Naive B cell (primary cell): ENCODE results near the gene IFITM2. TPM values are rescaled to one million over a fixed set of nuclear protein-coding genes. Genes with fewer than 3 reads are reported as not detected.

Source experiments
- ATAC-seq, 2 donors: fragments of 150-1000 bp; cut with Tn5 transposase; 2 replicates each; pipeline ENCODE4 v1.10.0; 2021; ENCODE audit warnings: low read depth in 2 of 2, mild to moderate bottlenecking in 2 of 2, moderate library complexity in 2 of 2
- DNase-seq: peaks from one replicate; pipeline ENCODE4 v3.0.0; 2022
- H3K27ac Mint-ChIP-seq, 6 donors: one replicate each; pipeline ENCODE4 v1.8.0; 2020 to 2022; ENCODE audit warnings: mild to moderate bottlenecking in 6 of 6, mixed read lengths in 6 of 6, moderate library complexity in 5 of 6, inconsistent platforms in 2 of 6
- H3K27me3 Mint-ChIP-seq, 3 donors: one replicate each; pipeline ENCODE4 v1.8.0; 2021 to 2022; ENCODE audit warnings: mixed read lengths in 3 of 3, mild to moderate bottlenecking in 1 of 3
- H3K36me3 Mint-ChIP-seq, 2 donors: one replicate each; pipeline ENCODE4 v1.8.0; 2020 to 2022; ENCODE audit warnings: mixed read lengths in 2 of 2, inconsistent platforms in 1 of 2, mild to moderate bottlenecking in 1 of 2
- H3K4me1 Mint-ChIP-seq, 3 donors: one replicate each; pipeline ENCODE4 v1.8.0; 2020 to 2022; ENCODE audit warnings: mixed read lengths in 3 of 3, inconsistent platforms in 1 of 3, mild to moderate bottlenecking in 1 of 3, moderate library complexity in 1 of 3
- H3K4me3 Mint-ChIP-seq, 8 donors: one replicate each; pipeline ENCODE4 v1.8.0; 2020 to 2022; ENCODE audit warnings: mild to moderate bottlenecking in 8 of 8, mixed read lengths in 8 of 8, moderate library complexity in 8 of 8, inconsistent platforms in 2 of 8
- H3K9me3 Mint-ChIP-seq, 7 donors: one replicate each; pipeline ENCODE4 v1.8.0; 2020 to 2022; ENCODE audit warnings: mixed read lengths in 7 of 7, mild to moderate bottlenecking in 5 of 7, inconsistent platforms in 2 of 7, moderate library complexity in 1 of 7
- polyA plus RNA-seq, 6 donors: library from polyadenylated mRNA; unstranded; fragments of 300-500 nt; fragmentation: Illumina TruSeq; gene quantifications; one replicate each; pipeline ENCODE4 v1.2.3, GENCODE V29; 2021; ENCODE audit warnings: low read depth in 6 of 6

IFITM2 gene
- polyA plus RNA-seq, 6 donors from 2014 or later: 915 to 1,467 (median 1,288) TPM

GRCh38 chr11:276219-276618 lies 31.4 kb upstream of the IFITM2 start:
- Mint-ChIP-seq H3K4me3 (peak overlapping the region in 1 of 8 donors; percentile 20), H3K9me3 (peaks cover 0 to 3% (median 0%) of the 10 kb centered on the region in 7 donors), H3K36me3 (peaks cover 0 to 5% of the 10 kb centered on the region in 2 donors), H3K27me3 (peaks cover 0 to 12% (median 0%) of the 10 kb centered on the region in 3 donors), H3K4me1 (peaks cover 25 to 26% (median 25%) of the 10 kb centered on the region in 3 donors), H3K27ac (no peak overlapping the region)
- ATAC-seq (no peak), DNase-seq (no peak)

GRCh38 chr11:278001-278951 lies 29.3 kb upstream of the IFITM2 start, which contains the start of gene NLRP6:
Gene NLRP6 (plus strand): TSS chr11:278407. CDS start chr11:278570, 163 bp downstream.
- Mint-ChIP-seq H3K9me3 (peaks cover 0 to 3% (median 0%) of the 10 kb centered on the region in 7 donors), H3K4me3 (peak within 1 kb of the TSS; percentile 24 to 81 (median 68)), H3K4me1 (peaks cover 38 to 43% (median 39%) of the 10 kb centered on the region in 3 donors), H3K27ac (peak within 1 kb of the TSS in 4 of 6 donors; percentile 51 to 84 (median 66)), H3K36me3 (peaks cover 0 to 5% of the 10 kb centered on the region in 2 donors), H3K27me3 (peaks cover 5 to 32% (median 17%) of the 10 kb centered on the region in 3 donors)
- no peak for DNase-seq
- no peak for ATAC-seq

GRCh38 chr11:279040-279965 lies 28.3 kb upstream of the IFITM2 start:
- Mint-ChIP-seq H3K27me3 (peaks cover 11 to 40% (median 17%) of the 10 kb centered on the region in 3 donors), H3K9me3 (peaks cover 0 to 3% (median 0%) of the 10 kb centered on the region in 7 donors), H3K4me3 (peak overlapping the region in 7 of 8 donors; percentile 30 to 79 (median 67)), H3K4me1 (peaks cover 38 to 43% (median 39%) of the 10 kb centered on the region in 3 donors), H3K36me3 (peaks cover 0 to 5% of the 10 kb centered on the region in 2 donors), H3K27ac (peak overlapping the region in 2 of 6 donors; percentile 72 to 84)
- ATAC-seq: peak; percentile 37 to 42
- DNase-seq: no peak

GRCh38 chr11:279966-280705 lies 27.5 kb upstream of the IFITM2 start:
- H3K27me3 Mint-ChIP-seq: peaks cover 11 to 45% (median 19%) of the 10 kb centered on the region in 3 donors
- H3K9me3 Mint-ChIP-seq: peaks cover 0 to 3% (median 0%) of the 10 kb centered on the region in 7 donors
- peak; percentile 57 for DNase-seq
- H3K36me3 Mint-ChIP-seq: peaks cover 0 to 5% of the 10 kb centered on the region in 2 donors
- H3K27ac Mint-ChIP-seq: peak overlapping the region in 5 of 6 donors; percentile 21 to 93 (median 81)
- H3K4me3 Mint-ChIP-seq: peak overlapping the region; percentile 77 to 89 (median 86)
- H3K4me1 Mint-ChIP-seq: peaks cover 33 to 39% (median 36%) of the 10 kb centered on the region in 3 donors
- ATAC-seq: peak; percentile 79 to 81

- peaks cover 0 to 3% (median 0%) of the 10 kb centered on the region in 7 donors for H3K9me3 Mint-ChIP-seq
- peaks cover 0 to 5% of the 10 kb centered on the region in 2 donors for H3K36me3 Mint-ChIP-seq
- ATAC-seq (peak; percentile 66 to 68), DNase-seq (peak; percentile 53)
- peaks cover 31 to 39% (median 34%) of the 10 kb centered on the region in 3 donors for H3K4me1 Mint-ChIP-seq
- H3K27ac Mint-ChIP-seq: peak overlapping the region in 4 of 6 donors; percentile 36 to 85 (median 70)
- H3K4me3 Mint-ChIP-seq: peak overlapping the region; percentile 71 to 88 (median 80)
- H3K27me3 Mint-ChIP-seq: peaks cover 16 to 52% (median 24%) of the 10 kb centered on the region in 3 donors
Observed at GRCh38 chr11:280706-281485, 26.7 kb upstream of the IFITM2 start.

GRCh38 chr11:281486-282161 lies 26.0 kb upstream of the IFITM2 start:
- Mint-ChIP-seq H3K27me3 (peaks cover 16 to 57% (median 24%) of the 10 kb centered on the region in 3 donors), H3K4me1 (peaks cover 31 to 39% (median 34%) of the 10 kb centered on the region in 3 donors), H3K27ac (peak overlapping the region in 5 of 6 donors; percentile 36 to 94 (median 73)), H3K4me3 (peak overlapping the region; percentile 65 to 85 (median 78)), H3K36me3 (peaks cover 0 to 2% of the 10 kb centered on the region in 2 donors), H3K9me3 (peaks cover 0 to 2% (median 0%) of the 10 kb centered on the region in 7 donors)
- ATAC-seq (no peak), DNase-seq (no peak)

- DNase-seq (no peak), ATAC-seq (no peak)
- peak overlapping the region in 6 of 8 donors; percentile 59 to 80 (median 70) for H3K4me3 Mint-ChIP-seq
- peaks cover 16 to 62% (median 30%) of the 10 kb centered on the region in 3 donors for H3K27me3 Mint-ChIP-seq
- peaks cover 0 to 2% (median 0%) of the 10 kb centered on the region in 7 donors for H3K9me3 Mint-ChIP-seq
- peak overlapping the region in 2 of 6 donors; percentile 10 to 94 for H3K27ac Mint-ChIP-seq
- peaks cover 34 to 44% (median 39%) of the 10 kb centered on the region in 3 donors for H3K4me1 Mint-ChIP-seq
- H3K36me3 Mint-ChIP-seq: no peaks in the 10 kb centered on the region
Observed at GRCh38 chr11:282171-282570, 25.4 kb upstream of the IFITM2 start.

GRCh38 chr11:282630-283360 lies 24.8 kb upstream of the IFITM2 start:
- H3K27ac Mint-ChIP-seq: no peak overlapping the region
- peaks cover 35 to 44% (median 44%) of the 10 kb centered on the region in 3 donors for H3K4me1 Mint-ChIP-seq
- peaks cover 16 to 67% (median 32%) of the 10 kb centered on the region in 3 donors for H3K27me3 Mint-ChIP-seq
- peaks cover 0 to 2% (median 0%) of the 10 kb centered on the region in 7 donors for H3K9me3 Mint-ChIP-seq
- no peaks in the 10 kb centered on the region for H3K36me3 Mint-ChIP-seq
- ATAC-seq: no peak
- no peak for DNase-seq
- peak overlapping the region in 4 of 8 donors; percentile 37 to 77 (median 58) for H3K4me3 Mint-ChIP-seq

GRCh38 chr11:283405-284104 lies 24.1 kb upstream of the IFITM2 start:
- peak overlapping the region in 2 of 8 donors; percentile 37 to 73 for H3K4me3 Mint-ChIP-seq
- no peak for DNase-seq
- H3K27ac Mint-ChIP-seq: peak overlapping the region in 1 of 6 donors; percentile 84
- no peaks in the 10 kb centered on the region for H3K36me3 Mint-ChIP-seq
- ATAC-seq: no peak
- H3K27me3 Mint-ChIP-seq: peaks cover 16 to 70% (median 32%) of the 10 kb centered on the region in 3 donors
- peaks cover 0 to 2% (median 0%) of the 10 kb centered on the region in 7 donors for H3K9me3 Mint-ChIP-seq
- peaks cover 38 to 47% (median 43%) of the 10 kb centered on the region in 3 donors for H3K4me1 Mint-ChIP-seq
